ENCODE data around the gene STRADA.

The STRADA gene

GRCh38 chr17:63700528-63701455, 40.8 kb downstream of the STRADA start:
- peak; percentile 70 for DNase-seq

- DNase-seq: peak; percentile 92
These were observed 41.7 kb downstream of the STRADA start, which contains the start of gene LIMD2 for GRCh38 chr17:63699638-63700527. Gene LIMD2, minus strand, starts transcription at chr17:63700125. Its CDS starts 827 bp downstream, at chr17:63699298.

GRCh38 chr17:63698886-63699637, 42.5 kb downstream of the STRADA start:
- DNase-seq: peak; percentile 94

- peak; percentile 54 for DNase-seq
These were observed 43.2 kb downstream of the STRADA start for GRCh38 chr17:63698381-63698885.

- peak; percentile 86 for DNase-seq
These were observed 44.0 kb downstream of the STRADA start for GRCh38 chr17:63697341-63698286.

- peak; percentile 53 for DNase-seq
These were observed 45.1 kb downstream of the STRADA start for GRCh38 chr17:63696381-63696961.

- DNase-seq: peak; percentile 32
These were observed 45.7 kb downstream of the STRADA start for GRCh38 chr17:63695889-63696288.

GRCh38 chr17:63694950-63695773, 46.4 kb downstream of the STRADA start:
- peak; percentile 33 for DNase-seq

- DNase-seq: peak; percentile 26
These were observed 47.2 kb downstream of the STRADA start for GRCh38 chr17:63694229-63694949.

- DNase-seq: no peak
These were observed 48.0 kb downstream of the STRADA start for GRCh38 chr17:63693411-63694113.

GRCh38 chr17:63692195-63692816, 49.3 kb downstream of the STRADA start:
- no peak for DNase-seq

GRCh38 chr17:63689479-63689878, 52.1 kb downstream of the STRADA start:
- no peak for DNase-seq

GRCh38 chr17:63688396-63689020, 53.1 kb downstream of the STRADA start:
- DNase-seq: no peak

GRCh38 chr17:63686138-63686685, 55.4 kb downstream of the STRADA start:
- DNase-seq: no peak

GRCh38 chr17:63685578-63685977, 56.0 kb downstream of the STRADA start:
- DNase-seq: no peak

- DNase-seq: no peak
These were observed 56.6 kb downstream of the STRADA start for GRCh38 chr17:63685041-63685440.

- no peak for DNase-seq
These were observed 58.6 kb downstream of the STRADA start for GRCh38 chr17:63682981-63683380.
